A549 (cell line): Measurements from ENCODE around the gene SLC6A6. TPM values are rescaled to one million over a fixed set of nuclear protein-coding genes. Genes with fewer than 3 reads are reported as not detected.

Experiments
- ATAC-seq, 2 experiments: fragments of 200-7000 bp in 1 of 2; fragments of >200 bp in 1 of 2; cut with Nextera tagmentation in 1 of 2; cut with Tn5 transposase in 1 of 2; 3 replicates each; pipeline versions ENCODE4 v1.8.0 to v1.9.1; 2018 to 2020; ENCODE audit warnings: mild to moderate bottlenecking in 1 of 2, moderate library complexity in 1 of 2
- CTCF ChIA-PET: fragments of 300-600 bp; sonication (Branson Sonifier 250); formaldehyde crosslinking; extraction: SDS; loops from one replicate; lab custom pipeline; 2021; ENCODE audit warnings: antibody characterized with exemption, inconsistent platforms; lab: Yijun Ruan, JAX
- POLR2A ChIA-PET: fragments of 350-600 bp; formaldehyde crosslinking; extraction: SDS; loops from one replicate; lab custom pipeline; 2021; ENCODE audit warnings: antibody characterized with exemption, inconsistent platforms; lab: Yijun Ruan, JAX
- DNase-seq, 2 experiments: peaks; one replicate each; pipeline versions ENCODE4 v3.0.0 to v3.0.0-alpha.2; 2011 to 2016; ENCODE audit warnings: low read depth in 1 of 2, low spot score in 1 of 2
- FAIRE-seq: peaks from 2 replicates; lab custom pipeline; 2011; peaks lifted over from hg19 to GRCh38; lab: Jason Lieb, UNC
- H3K27ac ChIP-seq, 2 experiments: fragments of >200 bp; sonication (Bioruptor Twin); formaldehyde crosslinking; 3 replicates each; pipeline ENCODE4 v1.5.1; 2016 to 2017
- H3K4me1 ChIP-seq: fragments of >200 bp; sonication (Bioruptor Twin); formaldehyde crosslinking; 3 replicates; pipeline ENCODE4 v1.6.1; 2016
- H3K4me2 ChIP-seq: fragments of >200 bp; sonication (Bioruptor Twin); formaldehyde crosslinking; 3 replicates; pipeline ENCODE4 v1.6.1; 2016
- H3K4me3 ChIP-seq: fragments of >200 bp; sonication (Bioruptor Twin); formaldehyde crosslinking; 3 replicates; pipeline ENCODE4 v1.5.1; 2016
- H3K9me3 ChIP-seq: fragments of >200 bp; sonication (Bioruptor Twin); formaldehyde crosslinking; 3 replicates; pipeline ENCODE4 v1.6.1; 2016
- BHLHE40 ChIP-seq: IDR thresholded peaks from 2 replicates; pipeline ENCODE4 v1.6.1; 2012; ENCODE audit warnings: low read depth, low read length, inconsistent platforms
- CBX8 ChIP-seq: fragments of 200-600 bp; sonication (generic); IDR thresholded peaks from 2 replicates; pipeline ENCODE4 v1.6.1; 2016
- CHD2 ChIP-seq: fragments of 150-350 bp; IDR thresholded peaks from 2 replicates; pipeline ENCODE4 v1.6.1; 2014; ENCODE audit warnings: low read length; ENCODE audit not compliant: partially characterized antibody
- CHD4 ChIP-seq: fragments of 200-600 bp; sonication (generic); IDR thresholded peaks from 2 replicates; pipeline ENCODE4 v1.6.1; 2016; ENCODE audit warnings: antibody characterized with exemption, mild to moderate bottlenecking, borderline replicate concordance
- GATA3 ChIP-seq: IDR thresholded peaks from 2 replicates; pipeline ENCODE4 v1.6.1; 2012; ENCODE audit warnings: borderline replicate concordance
- HDAC2 ChIP-seq: fragments of 200-600 bp; sonication (generic); IDR thresholded peaks from 2 replicates; pipeline ENCODE4 v1.6.1; 2016
- HEYL ChIP-seq: fragments of 250-450 bp; sonication (Bioruptor Pico); IDR thresholded peaks from 2 replicates; pipeline ENCODE4 v1.8.0; 2021; ENCODE audit warnings: mild to moderate bottlenecking, moderate library complexity
- HMGXB4 ChIP-seq: fragments of 250-450 bp; sonication (Bioruptor Pico); IDR thresholded peaks from 2 replicates; pipeline ENCODE4 v1.5.0; 2021; ENCODE audit warnings: mild to moderate bottlenecking, moderate library complexity, borderline replicate concordance
- HOXB13 ChIP-seq: fragments of 250-450 bp; sonication (Bioruptor Pico); IDR thresholded peaks from 2 replicates; pipeline ENCODE4 v1.5.0; 2020; ENCODE audit warnings: low read depth, mild to moderate bottlenecking, moderate library complexity
- KDM5A ChIP-seq: fragments of 200-600 bp; sonication (generic); IDR thresholded peaks from 2 replicates; pipeline ENCODE4 v1.6.1; 2016; ENCODE audit warnings: antibody characterized with exemption, mild to moderate bottlenecking
- MYC ChIP-seq: IDR thresholded peaks from 2 replicates; pipeline ENCODE4 v1.6.1; 2012; ENCODE audit warnings: mild to moderate bottlenecking, inconsistent platforms, low read length, improper control_type of control experiment, borderline replicate concordance
- NFE2L2 ChIP-seq: fragments of 150-350 bp; conservative IDR thresholded peaks from 2 replicates; pipeline ENCODE4 v1.6.1; 2014; ENCODE audit warnings: low read length
- NPAS2 ChIP-seq: fragments of 250-450 bp; sonication (Bioruptor Pico); IDR thresholded peaks from 2 replicates; pipeline ENCODE4 v1.8.0; 2022; ENCODE audit warnings: mild to moderate bottlenecking, moderate library complexity, borderline replicate concordance
- PHF8 ChIP-seq: fragments of 200-600 bp; sonication (generic); IDR thresholded peaks from 2 replicates; pipeline ENCODE4 v1.6.1; 2016; ENCODE audit warnings: low read depth, mild to moderate bottlenecking, antibody characterized with exemption, moderate library complexity, borderline replicate concordance
- POLR2AphosphoS2 ChIP-seq: conservative IDR thresholded peaks from 2 replicates; pipeline ENCODE4 v1.6.1; 2012; ENCODE audit warnings: low read length, improper control_type of control experiment, inconsistent platforms
- RCOR1 ChIP-seq: fragments of 150-350 bp; IDR thresholded peaks from 2 replicates; pipeline ENCODE4 v1.6.1; 2014; ENCODE audit warnings: antibody characterized with exemption, low read length, low read depth
- REST ChIP-seq: fragments of 200-600 bp; sonication (generic); IDR thresholded peaks from 2 replicates; pipeline ENCODE4 v1.6.1; 2016; ENCODE audit warnings: antibody characterized with exemption, mild to moderate bottlenecking, moderate library complexity
- RNF2 ChIP-seq: fragments of 200-600 bp; sonication (generic); IDR thresholded peaks from 2 replicates; pipeline ENCODE4 v1.6.1; 2016; ENCODE audit warnings: low read depth, mild to moderate bottlenecking, antibody characterized with exemption, moderate library complexity, borderline replicate concordance
- SMC3 ChIP-seq: fragments of >200 bp; sonication (Bioruptor Twin); formaldehyde crosslinking; IDR thresholded peaks from 3 replicates; pipeline ENCODE4 v1.6.1; 2018; ENCODE audit warnings: inconsistent platforms
- SREBF2 ChIP-seq: fragments of 450-650 bp; IDR thresholded peaks from 2 replicates; pipeline ENCODE4 v1.6.1; 2014; ENCODE audit warnings: mild to moderate bottlenecking, moderate library complexity
- TFCP2L1 ChIP-seq: fragments of 250-450 bp; sonication (Bioruptor Pico); IDR thresholded peaks from 2 replicates; pipeline ENCODE4 v1.5.0; 2021; ENCODE audit warnings: mild to moderate bottlenecking
- ZFP36 ChIP-seq: fragments of 450-650 bp; IDR thresholded peaks from 2 replicates; pipeline ENCODE4 v1.6.1; 2014; ENCODE audit warnings: borderline replicate concordance; ENCODE audit not compliant: partially characterized antibody
- WGBS: methylation state at CpG from one replicate; pipeline ENCODE4 v1.1.6; 2017; ENCODE audit errors: missing lambda C conversion rate; 5-methylcytosine and 5-hydroxymethylcytosine counted together
- polyA plus RNA-seq, 4 experiments: library from polyadenylated mRNA; depleted of rRNA in 3 of 4; stranded (reverse); fragments of >200 nt; fragmentation: RNase III in 1 of 4; extraction: RNeasy Plus Mini Kit Qiagen cat#74134 plus additional on column Dnase treatment in 1 of 4; gene quantifications; 2 replicates in 3 of 4; 3 replicates in 1 of 4; pipeline ENCODE4 v1.2.3, GENCODE V29; 2011 to 2017
- TF ChIP-seq, protein P1 (sequence below): fragments of >200 bp; sonication (Bioruptor Twin); formaldehyde crosslinking; IDR thresholded peaks from 3 replicates; pipeline ENCODE4 v1.6.1; 2016
- TF ChIP-seq, protein P2 (sequence below): IDR thresholded peaks from 2 replicates; pipeline ENCODE4 v1.6.1; 2012
- TF ChIP-seq, protein P3 (sequence below): fragments of 450-650 bp; IDR thresholded peaks from 2 replicates; pipeline ENCODE4 v1.6.1; 2014; ENCODE audit warnings: antibody characterized with exemption

The SLC6A6 gene
- polyA plus RNA-seq, 2 of the 4 experiments (the other 2 are of a cell fraction), result 73.3 to 73.8 TPM

- FAIRE-seq, result no peak
- ChIA-PET CTCF (interaction anchor here (1.0 to 3.8 kb wide), 6 partner anchors 8 to 273 kb away, joined by 3 to 21 read pairs (median 6); no protein-coding TSS in a partner anchor), POLR2A (no interaction called here)
- peaks cover 19% of the 10 kb centered on the region for H3K4me1 ChIP-seq
- no peak overlapping the region for H3K4me2 ChIP-seq
- DNase-seq, result no peak
- WGBS, result 96% methylated on average over 10 of the region's 13 CpGs
- no peaks in the 10 kb centered on the region for H3K9me3 ChIP-seq
- no peak overlapping the region for H3K4me3 ChIP-seq
- no peak for TF ChIP-seq HMGXB4
- TF ChIP-seq SREBF2, result no peak
- TF ChIP-seq NFE2L2, result no peak
- no peak for TF ChIP-seq TFCP2L1 (CRISPR knock-in tag)
- no peak for TF ChIP-seq BHLHE40
- no peak for TF ChIP-seq RCOR1
- TF ChIP-seq POLR2AphosphoS2, result no peak
- no peak for TF ChIP-seq HOXB13
- TF ChIP-seq RNF2, result no peak
- TF ChIP-seq ZFP36, result no peak
- no peak for TF ChIP-seq NPAS2 (CRISPR knock-in tag)
- TF ChIP-seq GATA3, result no peak
- TF ChIP-seq CHD2, result no peak
- TF ChIP-seq HEYL (CRISPR knock-in tag), result no peak
- TF ChIP-seq, protein P1, sequence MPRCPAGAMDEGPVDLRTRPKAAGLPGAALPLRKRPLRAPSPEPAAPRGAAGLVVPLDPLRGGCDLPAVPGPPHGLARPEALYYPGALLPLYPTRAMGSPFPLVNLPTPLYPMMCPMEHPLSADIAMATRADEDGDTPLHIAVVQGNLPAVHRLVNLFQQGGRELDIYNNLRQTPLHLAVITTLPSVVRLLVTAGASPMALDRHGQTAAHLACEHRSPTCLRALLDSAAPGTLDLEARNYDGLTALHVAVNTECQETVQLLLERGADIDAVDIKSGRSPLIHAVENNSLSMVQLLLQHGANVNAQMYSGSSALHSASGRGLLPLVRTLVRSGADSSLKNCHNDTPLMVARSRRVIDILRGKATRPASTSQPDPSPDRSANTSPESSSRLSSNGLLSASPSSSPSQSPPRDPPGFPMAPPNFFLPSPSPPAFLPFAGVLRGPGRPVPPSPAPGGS, result no peak
- TF ChIP-seq, protein P2, sequence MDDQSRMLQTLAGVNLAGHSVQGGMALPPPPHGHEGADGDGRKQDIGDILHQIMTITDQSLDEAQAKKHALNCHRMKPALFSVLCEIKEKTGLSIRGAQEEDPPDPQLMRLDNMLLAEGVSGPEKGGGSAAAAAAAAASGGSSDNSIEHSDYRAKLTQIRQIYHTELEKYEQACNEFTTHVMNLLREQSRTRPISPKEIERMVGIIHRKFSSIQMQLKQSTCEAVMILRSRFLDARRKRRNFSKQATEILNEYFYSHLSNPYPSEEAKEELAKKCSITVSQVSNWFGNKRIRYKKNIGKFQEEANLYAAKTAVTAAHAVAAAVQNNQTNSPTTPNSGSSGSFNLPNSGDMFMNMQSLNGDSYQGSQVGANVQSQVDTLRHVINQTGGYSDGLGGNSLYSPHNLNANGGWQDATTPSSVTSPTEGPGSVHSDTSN, result no peak
- no peak for TF ChIP-seq REST
- no peak for ATAC-seq
- no peak overlapping the region for H3K27ac ChIP-seq
Measured at GRCh38 chr3:14476583-14477265, 74.3 kb downstream of the SLC6A6 start.

DNA sequence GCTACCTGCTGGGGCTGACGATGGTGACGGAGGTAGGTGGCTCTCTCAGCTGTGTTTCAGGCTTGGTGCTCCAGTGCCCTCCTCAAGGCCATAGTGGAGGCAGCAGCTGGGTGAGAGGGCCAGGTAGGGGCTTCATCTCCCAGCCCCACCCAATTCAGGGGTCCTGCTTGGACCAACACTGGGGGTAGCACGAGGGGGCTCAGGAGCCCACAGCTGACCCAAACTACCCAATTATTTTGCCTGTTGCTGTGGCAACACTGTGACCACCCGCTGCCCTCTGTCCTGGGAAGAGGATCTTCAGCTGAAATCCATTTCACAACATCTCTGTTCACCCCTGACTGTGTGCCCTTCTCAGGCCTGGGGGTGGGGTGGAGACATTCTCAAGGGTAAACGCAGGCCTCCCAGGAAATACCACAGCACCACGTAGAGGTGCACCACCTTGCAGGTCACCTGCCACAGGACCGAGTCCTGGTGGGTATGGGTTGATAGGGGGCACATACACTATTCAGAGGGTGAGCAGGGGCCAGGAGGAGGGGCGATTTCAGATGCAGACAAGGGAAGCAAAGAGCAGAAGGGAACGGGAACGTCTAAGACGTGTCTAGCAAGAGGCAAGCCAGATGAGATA, 75.0 kb downstream of the SLC6A6 start:
- ATAC-seq (no peak), FAIRE-seq (no peak), DNase-seq (no peak)
- Histone ChIP-seq H3K27ac (no peak overlapping the region), H3K4me2 (no peak overlapping the region), H3K4me1 (peaks cover 12% of the 10 kb centered on the region), H3K4me3 (no peak overlapping the region), H3K9me3 (no peaks in the 10 kb centered on the region)
- ChIA-PET CTCF (interaction anchor here (0.9 to 3.8 kb wide), 6 partner anchors 9 to 216 kb away, joined by 3 to 21 read pairs (median 6); no protein-coding TSS in a partner anchor), POLR2A (no interaction called here)
- WGBS, result 90% methylated on average over 11 of the region's 11 CpGs
- TF ChIP-seq SMC3 (no peak), CHD4 (no peak), HDAC2 (no peak), KDM5A (no peak), POLR2AphosphoS2 (no peak), CBX8 (no peak), BHLHE40 (no peak), NFE2L2 (no peak), CHD2 (no peak), PHF8 (no peak), GATA3 (no peak), MYC (no peak)
- TF ChIP-seq, protein P3, sequence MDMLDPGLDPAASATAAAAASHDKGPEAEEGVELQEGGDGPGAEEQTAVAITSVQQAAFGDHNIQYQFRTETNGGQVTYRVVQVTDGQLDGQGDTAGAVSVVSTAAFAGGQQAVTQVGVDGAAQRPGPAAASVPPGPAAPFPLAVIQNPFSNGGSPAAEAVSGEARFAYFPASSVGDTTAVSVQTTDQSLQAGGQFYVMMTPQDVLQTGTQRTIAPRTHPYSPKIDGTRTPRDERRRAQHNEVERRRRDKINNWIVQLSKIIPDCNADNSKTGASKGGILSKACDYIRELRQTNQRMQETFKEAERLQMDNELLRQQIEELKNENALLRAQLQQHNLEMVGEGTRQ, result no peak
- TF ChIP-seq, protein P1, result no peak
